Measurements from ENCODE around the gene DCLRE1B. TPM values are rescaled to one million over a fixed set of nuclear protein-coding genes. Genes with fewer than 3 reads are reported as not detected.
A peak's percentile ranks its signal among the peaks of the same experiment; 100 is the strongest.

DCLRE1B gene
- total and polyA plus RNA-seq, 9 of the 15 experiments (the other 6 are each of a cell fraction or from before 2014, with no cell fraction given) = 10.6 to 28.8 (median 17.2) TPM

DNA sequence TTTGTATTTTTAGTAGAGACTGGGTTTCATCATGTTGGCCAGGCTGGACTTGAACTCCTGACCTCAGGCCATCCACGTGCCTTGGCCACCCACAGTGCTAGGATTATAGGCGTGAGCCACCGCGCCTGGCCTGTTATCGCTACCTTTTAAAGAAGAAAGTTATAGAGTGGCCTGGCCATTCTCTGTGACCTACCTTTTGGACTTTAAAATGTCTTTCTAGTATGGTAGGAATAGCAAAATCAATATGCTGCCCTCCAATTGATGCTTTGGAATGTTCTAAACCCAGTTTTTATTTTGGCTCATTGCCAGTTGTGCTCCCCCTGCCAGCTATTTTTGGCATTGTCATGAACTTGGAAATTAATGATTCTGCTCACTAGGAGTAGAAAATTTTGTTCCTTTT, 43.9 kb downstream of the DCLRE1B start (continued):
- TF ChIP-seq, protein P1, sequence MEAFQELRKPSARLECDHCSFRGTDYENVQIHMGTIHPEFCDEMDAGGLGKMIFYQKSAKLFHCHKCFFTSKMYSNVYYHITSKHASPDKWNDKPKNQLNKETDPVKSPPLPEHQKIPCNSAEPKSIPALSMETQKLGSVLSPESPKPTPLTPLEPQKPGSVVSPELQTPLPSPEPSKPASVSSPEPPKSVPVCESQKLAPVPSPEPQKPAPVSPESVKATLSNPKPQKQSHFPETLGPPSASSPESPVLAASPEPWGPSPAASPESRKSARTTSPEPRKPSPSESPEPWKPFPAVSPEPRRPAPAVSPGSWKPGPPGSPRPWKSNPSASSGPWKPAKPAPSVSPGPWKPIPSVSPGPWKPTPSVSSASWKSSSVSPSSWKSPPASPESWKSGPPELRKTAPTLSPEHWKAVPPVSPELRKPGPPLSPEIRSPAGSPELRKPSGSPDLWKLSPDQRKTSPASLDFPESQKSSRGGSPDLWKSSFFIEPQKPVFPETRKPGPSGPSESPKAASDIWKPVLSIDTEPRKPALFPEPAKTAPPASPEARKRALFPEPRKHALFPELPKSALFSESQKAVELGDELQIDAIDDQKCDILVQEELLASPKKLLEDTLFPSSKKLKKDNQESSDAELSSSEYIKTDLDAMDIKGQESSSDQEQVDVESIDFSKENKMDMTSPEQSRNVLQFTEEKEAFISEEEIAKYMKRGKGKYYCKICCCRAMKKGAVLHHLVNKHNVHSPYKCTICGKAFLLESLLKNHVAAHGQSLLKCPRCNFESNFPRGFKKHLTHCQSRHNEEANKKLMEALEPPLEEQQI (IDR thresholded peaks at IDR 0.05) = no peak
- TF ChIP-seq CXXC5 (CRISPR knock-in tag; IDR thresholded peaks at IDR 0.05) (peak; percentile 77), HMG20A (CRISPR knock-in tag; conservative IDR thresholded peaks at IDR 0.05) (no peak), MEF2A (IDR thresholded peaks at IDR 0.05; ENCODE audit: control insufficient read depth, low read depth, low read length) (peak; percentile 69; the same call in 1 of the 2 replicates), DACH1 (IDR thresholded peaks at IDR 0.05; ENCODE audit: partially characterized antibody) (no peak), ZNF75A (CRISPR knock-in tag; IDR thresholded peaks at IDR 0.05) (no peak), ZNF589 (CRISPR knock-in tag; IDR thresholded peaks at IDR 0.05; ENCODE audit: low read depth) (peak; percentile 45; the same call in 1 of the 2 replicates), NFIC (IDR thresholded peaks at IDR 0.05) (peak; percentile 100), PML (IDR thresholded peaks at IDR 0.05; ENCODE audit: low read length) (no peak), CBX2 (IDR thresholded peaks at IDR 0.05; ENCODE audit: insufficient read depth, low read length, poor library complexity, severe bottlenecking) (no peak), NR2F6 (CRISPR knock-in tag; IDR thresholded peaks at IDR 0.05) (no peak), HOXB6 (CRISPR knock-in tag; IDR thresholded peaks at IDR 0.05; ENCODE audit: borderline replicate concordance) (no peak), EGR1 (conservative IDR thresholded peaks at IDR 0.05) (peak; percentile 51; the same call in 1 of the 2 replicates), ZNF212 (CRISPR knock-in tag; IDR thresholded peaks at IDR 0.05) (no peak), SRF (CRISPR knock-in tag; IDR thresholded peaks at IDR 0.05) (0 out of 4 replicates have a peak, but pooled peaks of 1 of the 2 experiments have one; percentile 58), RAD21 (CRISPR knock-in tag; conservative IDR thresholded peaks at IDR 0.05 in 1 of 2, IDR thresholded peaks at IDR 0.05 in 1 of 2) (peak; percentile 36 to 75; a peak in 3 of 4 replicates), ZFPM2 (CRISPR knock-in tag; IDR thresholded peaks at IDR 0.05) (no peak), ATF1 (CRISPR knock-in tag; IDR thresholded peaks at IDR 0.05) (no peak), ATF1 (tag; IDR thresholded peaks at IDR 0.05) (0 out of 2 replicates have a peak, but pooled peaks have one; percentile 17), MEF2D (tag; conservative IDR thresholded peaks at IDR 0.05; ENCODE audit: low read depth) (peak; percentile 77), NR2C1 (IDR thresholded peaks at IDR 0.05) (peak; percentile 74), NR2C1 (tag; IDR thresholded peaks at IDR 0.05) (peak; percentile 72)
- TF ChIP-seq, protein P2, sequence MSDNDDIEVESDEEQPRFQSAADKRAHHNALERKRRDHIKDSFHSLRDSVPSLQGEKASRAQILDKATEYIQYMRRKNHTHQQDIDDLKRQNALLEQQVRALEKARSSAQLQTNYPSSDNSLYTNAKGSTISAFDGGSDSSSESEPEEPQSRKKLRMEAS (CRISPR knock-in tag; IDR thresholded peaks at IDR 0.05) = peak; percentile 74
- TF ChIP-seq, protein P3, sequence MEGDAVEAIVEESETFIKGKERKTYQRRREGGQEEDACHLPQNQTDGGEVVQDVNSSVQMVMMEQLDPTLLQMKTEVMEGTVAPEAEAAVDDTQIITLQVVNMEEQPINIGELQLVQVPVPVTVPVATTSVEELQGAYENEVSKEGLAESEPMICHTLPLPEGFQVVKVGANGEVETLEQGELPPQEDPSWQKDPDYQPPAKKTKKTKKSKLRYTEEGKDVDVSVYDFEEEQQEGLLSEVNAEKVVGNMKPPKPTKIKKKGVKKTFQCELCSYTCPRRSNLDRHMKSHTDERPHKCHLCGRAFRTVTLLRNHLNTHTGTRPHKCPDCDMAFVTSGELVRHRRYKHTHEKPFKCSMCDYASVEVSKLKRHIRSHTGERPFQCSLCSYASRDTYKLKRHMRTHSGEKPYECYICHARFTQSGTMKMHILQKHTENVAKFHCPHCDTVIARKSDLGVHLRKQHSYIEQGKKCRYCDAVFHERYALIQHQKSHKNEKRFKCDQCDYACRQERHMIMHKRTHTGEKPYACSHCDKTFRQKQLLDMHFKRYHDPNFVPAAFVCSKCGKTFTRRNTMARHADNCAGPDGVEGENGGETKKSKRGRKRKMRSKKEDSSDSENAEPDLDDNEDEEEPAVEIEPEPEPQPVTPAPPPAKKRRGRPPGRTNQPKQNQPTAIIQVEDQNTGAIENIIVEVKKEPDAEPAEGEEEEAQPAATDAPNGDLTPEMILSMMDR (IDR thresholded peaks at IDR 0.05 in 2 of 3, conservative IDR thresholded peaks at IDR 0.05 in 1 of 3; ENCODE audit: insufficient read depth in 2 of 3, low read depth in 1 of 3, low read length in 3 of 3) = peak; percentile 57 to 72 (median 66); a peak in 5 of 6 replicates
- TF ChIP-seq, protein P4, sequence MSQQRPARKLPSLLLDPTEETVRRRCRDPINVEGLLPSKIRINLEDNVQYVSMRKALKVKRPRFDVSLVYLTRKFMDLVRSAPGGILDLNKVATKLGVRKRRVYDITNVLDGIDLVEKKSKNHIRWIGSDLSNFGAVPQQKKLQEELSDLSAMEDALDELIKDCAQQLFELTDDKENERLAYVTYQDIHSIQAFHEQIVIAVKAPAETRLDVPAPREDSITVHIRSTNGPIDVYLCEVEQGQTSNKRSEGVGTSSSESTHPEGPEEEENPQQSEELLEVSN (IDR thresholded peaks at IDR 0.05; ENCODE audit: borderline replicate concordance in 1 of 2, extremely low read depth in 1 of 2, insufficient read depth in 1 of 2, insufficient read length in 1 of 2, low read depth in 1 of 2, low read length in 1 of 2, poor library complexity in 1 of 2, severe bottlenecking in 1 of 2) = peak in 1 of 2 experiments; percentile 56

Measured in K562 (cell line).